Middle frontal gyrus (tissue), 1 donor: ENCODE measurements around the gene SBNO2.

Experiments used
- DNase-seq: peaks from one replicate; pipeline ENCODE4 v3.0.0-alpha.2; 2015; ENCODE audit warnings: low spot score; ENCODE audit errors: extremely low spot score

SBNO2 gene

DNA sequence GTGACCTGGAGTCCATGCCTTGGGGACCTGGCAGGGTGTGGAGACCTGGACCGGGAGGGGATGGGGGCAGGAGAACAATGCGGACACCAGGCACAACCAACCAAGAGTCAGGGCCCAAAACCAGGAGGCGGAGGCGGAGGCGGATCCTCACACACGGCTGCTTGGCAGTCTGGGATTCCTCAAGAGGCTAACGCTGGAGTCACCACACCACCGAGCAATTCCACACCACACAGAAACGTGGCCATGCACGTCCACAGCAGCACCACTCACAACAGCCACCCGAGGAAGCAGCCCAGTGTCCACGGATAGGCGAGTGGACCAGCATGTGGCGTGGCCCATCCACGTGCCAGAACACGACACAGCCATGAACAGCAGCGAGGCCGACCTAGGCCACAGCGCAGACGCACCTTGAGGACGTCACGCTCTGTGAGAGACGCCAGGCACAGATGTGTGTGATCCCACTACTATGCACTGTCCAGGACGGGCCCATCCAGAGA, 17.7 kb downstream of the SBNO2 start:
- no peak for DNase-seq

DNA sequence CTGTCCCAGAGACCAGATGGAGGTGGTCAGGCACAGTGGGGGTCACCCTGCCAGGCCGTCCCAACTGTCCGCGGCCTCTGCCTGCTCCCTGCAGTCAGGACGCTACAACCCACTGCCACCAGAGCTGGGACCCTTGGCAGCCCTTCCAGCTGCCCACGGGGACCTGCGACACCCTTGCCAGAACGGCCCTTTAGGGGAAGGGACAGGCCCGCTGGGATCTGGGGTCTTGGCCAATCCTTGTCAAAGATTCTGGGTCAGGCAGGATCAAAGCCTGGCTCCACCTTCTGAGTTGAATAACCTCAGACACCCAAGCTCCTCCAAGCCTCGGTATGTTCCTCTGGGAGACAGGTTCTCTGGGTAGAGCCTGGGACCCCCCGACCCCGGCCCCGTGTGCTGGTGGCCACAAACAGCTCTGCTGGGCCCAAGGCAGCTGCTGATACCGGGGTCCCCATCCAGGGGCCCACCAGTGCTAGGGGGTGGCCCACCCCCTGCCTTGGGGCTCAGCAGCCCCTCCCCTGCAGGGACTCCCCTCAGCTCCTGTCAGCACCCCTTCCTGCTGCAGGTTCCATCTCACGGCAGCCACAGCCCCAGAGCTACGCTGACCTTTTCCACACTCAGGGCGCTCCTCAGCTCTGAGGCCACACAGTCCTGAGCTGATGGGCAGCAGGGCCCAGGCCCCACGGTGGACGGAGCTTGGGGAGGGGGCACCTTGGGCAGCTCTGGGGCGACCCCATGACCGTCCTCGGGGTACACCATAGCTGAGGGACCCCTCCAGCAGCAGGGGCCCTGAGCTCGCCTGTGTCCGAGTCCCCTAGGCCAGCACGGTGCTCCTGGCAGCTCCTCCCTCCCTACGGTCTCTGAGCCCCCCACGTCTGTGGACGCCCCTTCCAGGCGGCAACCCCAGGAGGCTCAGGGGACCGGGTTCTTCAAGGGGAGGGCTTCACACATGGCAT, 18.4 kb downstream of the SBNO2 start:
- DNase-seq, result no peak

DNA sequence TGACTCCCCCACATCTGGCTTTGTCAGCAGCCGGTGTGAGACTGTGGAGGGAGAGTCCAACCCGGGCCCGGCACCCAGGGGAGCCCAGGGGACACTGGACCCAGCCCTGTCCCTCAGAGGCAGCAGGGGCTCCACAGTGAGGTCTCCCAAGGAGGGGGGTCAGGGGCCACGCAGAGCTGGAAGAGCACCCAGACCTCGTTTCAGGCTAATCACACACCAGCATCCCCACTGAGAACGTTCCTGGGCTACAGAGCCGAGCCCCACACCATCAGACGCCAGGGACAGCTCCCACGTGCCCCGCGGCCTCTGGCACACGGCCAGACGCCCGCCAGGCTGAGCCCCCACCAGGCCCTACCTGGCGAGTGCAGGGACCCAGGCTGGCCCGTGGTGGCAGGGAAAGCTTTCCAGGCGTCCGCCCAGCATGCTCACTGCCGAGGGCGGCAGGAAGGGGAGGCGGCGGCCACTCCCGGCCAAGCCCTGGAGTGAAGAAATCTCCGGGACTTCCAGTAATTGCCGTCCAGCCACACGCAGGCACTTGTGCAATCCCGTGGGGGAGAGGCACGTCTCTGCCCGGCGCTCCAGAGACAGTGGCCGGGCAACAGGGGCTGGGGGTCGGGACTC, 19.2 kb downstream of the SBNO2 start:
- DNase-seq, result no peak

DNA sequence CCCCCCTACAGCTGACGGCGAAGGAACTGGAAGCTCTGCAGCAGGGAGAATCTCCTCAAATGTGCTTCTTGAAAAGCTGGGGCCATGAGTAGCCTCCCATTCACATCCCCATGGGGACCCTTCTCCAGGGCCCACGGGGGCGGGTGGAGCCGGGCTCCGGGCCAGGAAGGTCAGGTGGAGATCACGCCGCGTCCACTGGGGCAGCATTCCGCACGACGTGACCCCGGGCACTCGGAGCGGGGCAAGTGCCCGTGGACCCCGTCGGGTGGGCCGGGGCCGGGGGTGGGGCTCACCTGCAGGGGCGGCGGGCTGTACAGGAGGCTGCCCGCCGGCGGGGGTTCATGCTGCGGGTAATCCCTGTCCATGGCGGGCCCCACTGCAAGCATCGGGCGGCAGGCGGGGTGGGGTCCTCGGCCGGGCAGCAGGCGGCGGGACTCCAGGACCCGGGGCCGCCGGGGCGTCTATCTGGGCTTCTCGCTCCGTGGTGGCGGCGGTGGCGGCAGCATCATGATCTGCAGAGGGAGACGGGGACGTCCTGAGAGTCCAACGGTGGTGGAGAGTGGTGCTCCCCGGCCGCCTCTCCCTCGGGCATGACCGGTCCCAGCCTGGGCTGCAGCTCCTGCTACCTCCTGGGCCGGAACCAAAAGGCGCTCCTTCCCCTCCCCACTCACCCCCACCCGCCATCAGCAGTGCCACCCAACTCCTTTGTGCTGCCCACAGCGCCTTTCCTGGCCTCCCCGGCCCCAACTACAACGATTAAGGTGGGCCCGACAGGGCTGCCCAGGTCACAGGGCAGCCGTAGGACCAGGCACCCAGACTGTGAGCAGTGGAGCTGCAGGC, 20.0 kb downstream of the SBNO2 start:
- DNase-seq, result no peak

DNA sequence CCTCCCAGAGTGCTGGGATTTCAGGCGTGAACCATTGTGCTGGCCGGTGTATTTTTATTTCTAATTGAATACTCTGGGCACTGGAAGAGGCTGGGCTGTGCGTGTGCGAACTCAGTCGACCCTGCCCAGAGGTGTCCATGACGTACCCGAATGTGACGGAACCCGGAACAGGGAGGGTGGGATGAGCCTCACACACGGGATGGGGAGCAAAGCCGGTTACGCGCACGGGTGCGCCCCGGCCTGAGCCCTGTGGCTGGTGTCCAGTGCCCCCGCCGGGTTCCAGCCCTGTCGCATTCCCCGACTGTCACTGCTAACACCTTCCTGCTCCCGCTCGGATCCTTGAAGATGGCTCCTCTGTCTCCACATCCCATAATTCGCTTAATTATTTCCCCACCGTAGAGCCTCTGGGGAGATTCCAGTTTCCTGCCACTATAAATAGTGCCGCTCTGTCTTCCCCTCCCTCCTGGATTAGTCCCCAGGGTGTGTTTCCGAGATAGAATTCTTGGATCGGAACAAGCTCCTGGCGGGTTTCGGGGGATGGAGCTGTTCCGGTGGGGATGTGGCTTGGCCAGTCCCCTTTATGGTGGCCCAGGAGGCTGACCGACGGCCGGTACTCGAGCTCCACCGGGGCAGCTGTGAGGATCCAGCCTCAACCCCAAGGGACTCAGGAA, 22.0 kb downstream of the SBNO2 start:
- DNase-seq, result no peak

DNA sequence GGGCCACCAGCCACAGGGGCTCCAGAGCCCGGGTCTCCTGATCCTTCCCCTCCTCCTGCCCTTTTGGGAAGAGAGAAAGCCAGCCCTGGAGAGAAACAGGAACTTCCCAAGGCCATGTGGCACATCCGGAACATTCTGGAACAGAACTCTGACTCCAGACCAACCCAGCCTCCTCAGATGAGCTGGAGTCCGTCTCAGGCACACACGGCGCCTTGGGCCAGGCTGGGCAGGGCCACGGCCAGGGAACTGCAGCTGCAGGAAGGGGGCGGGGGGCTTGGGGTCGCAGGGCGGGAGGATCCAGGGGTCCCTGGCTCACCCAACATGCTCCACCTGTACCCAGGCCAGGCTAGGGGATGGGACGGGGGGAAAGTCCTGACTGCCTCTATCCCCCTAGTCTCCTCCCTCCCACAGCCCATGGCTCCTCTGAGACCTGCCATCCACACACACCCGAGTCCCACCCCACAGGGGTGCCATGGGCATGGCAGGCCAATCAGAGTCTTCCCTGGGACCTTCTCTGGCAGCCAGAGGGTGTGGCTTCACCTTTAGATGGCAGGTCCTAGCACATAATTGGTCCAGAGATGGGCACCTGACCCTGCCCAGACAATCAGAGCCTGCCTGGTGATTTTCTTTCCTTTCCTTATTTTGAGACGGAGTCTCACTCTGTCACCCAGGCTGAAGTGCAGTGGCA, 22.9 kb downstream of the SBNO2 start:
- no peak for DNase-seq

DNA sequence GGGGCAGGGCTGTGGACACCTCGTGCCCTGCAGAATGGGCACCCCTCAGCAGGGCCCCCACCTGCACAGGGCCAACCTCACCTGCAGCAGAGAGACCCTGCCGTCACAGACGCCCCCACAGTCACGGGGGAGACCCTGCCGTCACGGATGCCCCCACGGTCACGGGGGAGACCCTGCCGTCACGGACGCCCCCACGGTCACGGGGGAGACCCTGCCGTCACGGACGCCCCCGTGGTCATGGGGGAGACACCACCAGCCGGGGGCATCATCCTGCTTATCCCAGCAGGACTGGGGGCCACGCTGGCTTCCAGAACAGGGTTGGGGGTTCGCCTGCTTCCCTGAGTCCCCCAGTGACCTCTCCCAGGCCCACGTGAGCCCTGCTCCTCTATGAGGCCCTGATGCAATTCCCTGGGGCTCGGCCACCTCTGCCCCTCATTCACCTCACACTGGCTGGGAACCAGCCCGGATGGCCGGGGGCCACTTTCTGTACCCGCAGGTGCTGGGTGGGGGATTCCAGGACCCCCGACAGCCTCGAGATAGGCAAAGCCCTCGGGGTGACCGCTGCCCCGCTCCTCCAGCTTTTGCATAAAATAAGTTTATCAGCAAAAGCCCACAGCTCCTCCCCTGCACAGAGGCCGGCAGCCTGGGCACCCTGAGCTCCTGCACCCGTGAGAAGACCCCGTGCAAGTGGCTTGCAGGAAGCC, 23.6 kb downstream of the SBNO2 start:
- DNase-seq, result no peak

DNA sequence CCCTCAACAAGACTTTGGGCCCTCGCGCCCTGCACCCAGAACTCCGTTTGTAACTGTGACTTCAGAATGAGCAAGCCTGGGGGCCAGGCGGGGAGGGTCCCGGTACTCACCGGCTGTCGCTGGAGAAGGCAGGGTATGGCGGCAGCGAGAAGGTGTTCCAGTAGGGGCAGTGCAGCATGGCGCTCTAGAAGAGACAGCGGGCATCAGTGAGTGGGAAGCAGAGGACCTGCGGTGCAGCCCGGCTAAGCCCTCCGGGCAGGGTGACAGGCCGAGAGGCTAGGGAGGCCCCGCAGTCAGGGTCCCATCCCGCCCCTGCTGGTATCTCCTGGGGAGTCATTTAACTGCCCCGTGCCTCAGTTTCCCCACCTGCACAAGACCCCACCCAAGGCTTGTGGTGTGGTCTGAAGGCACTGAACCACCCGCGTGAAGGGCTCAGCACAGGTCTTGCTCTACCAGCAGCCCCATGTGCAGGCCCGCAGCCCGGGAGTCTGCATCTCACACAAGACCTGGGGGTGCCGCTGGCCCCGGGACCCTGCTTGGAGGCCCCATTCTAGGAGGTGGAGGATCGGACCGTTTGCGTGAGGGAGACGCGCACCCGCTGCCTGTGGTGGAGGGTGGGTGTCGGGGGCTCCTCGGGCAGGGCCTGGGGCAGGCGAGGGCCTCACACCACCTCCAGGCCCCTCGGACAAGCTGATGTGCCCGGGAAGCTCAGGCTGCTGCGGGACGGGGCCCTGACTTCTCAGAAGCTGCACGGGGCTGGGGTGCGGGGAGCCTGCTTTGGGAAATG, 24.6 kb downstream of the SBNO2 start:
- DNase-seq, result no peak

DNA sequence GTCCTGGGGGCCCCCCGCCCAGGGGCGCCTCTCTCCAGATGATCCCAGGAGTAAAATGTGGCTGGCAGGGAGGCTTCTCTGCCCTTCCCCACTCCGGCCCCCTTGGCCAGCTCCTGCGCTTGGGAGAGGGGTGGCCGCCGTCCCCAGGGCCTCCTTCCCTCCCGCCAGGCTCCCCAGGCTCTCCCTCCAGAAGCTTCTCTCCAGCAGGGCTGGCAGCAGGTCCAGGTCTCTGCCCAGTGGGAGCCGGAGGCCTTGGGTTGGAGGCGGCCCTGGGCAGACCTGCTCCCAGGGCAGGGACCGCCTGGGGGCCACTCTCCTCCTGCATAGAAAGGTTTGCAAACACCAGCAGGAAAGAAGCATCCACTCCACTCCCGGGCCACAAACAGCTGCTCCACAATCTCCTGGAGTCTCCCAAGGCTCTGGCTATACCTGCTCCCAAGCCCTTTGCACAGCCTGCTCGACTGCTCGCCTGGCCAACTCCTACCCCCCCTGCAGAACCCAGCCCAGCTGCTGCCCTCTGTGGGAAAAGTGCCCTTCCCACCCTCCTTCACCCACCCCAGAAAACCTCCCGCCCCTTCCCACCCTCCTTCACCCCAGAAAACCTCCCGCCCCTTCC, 26.0 kb downstream of the SBNO2 start:
- DNase-seq, result no peak

DNA sequence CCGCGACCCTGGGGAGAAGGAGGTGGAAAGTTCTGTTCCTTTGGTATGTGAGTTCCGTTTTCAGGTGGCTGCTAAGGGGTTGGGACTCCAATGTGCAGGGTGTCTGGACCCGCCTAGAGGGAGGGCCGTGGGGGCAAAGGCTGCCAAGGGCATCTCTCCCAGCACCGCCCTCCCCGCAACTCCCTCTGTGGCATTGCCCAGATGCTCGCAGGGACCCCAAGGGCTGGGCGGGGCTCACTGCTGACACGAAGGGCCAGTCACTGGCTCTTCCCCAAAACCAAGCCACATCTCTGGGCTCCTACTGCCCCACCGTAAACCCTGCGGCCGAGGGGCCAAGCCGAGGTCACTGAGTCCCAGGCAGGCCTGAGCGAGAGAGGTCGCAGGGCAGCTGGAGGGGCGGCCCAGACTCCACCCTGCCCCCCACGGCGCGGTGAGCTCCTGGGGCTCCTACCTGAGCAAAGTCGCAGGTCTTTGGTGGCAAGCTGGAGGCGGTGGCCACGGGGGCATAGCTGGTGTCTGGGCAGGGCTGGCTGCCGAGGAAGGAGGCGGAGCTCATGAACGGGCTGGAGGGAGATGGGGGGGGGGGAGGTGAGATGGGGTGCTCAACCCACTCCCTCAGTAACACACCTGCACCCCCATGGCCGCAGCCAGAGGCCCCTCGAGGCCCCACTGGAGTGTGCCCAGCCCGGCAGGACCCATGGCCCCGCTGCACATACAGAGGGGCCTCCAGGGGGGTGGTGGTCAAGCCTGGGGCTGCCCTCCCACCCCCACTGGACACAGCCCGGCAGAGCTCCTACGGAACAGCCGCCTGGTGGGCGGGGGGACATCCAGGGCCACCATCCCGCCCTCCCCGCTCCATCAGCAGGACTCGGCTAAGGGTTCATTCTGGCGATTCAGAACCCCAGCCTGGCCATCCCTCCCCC, 26.9 kb downstream of the SBNO2 start:
- DNase-seq, result no peak

DNA sequence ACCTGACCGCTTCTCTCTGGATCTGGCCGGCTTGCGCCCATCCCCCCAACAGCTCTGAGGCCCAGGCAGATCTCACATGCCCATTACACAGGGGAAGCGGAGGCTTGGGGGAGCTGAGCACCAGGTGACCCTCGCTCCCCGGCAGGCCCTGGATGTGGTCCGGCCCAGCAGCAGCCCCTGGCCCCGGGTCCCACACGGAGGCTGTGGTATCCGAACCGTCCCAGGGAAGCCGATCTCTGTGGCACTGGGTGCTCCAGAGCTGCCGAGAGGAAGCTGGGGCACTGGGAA, 27.7 kb downstream of the SBNO2 start:
- no peak for DNase-seq

DNA sequence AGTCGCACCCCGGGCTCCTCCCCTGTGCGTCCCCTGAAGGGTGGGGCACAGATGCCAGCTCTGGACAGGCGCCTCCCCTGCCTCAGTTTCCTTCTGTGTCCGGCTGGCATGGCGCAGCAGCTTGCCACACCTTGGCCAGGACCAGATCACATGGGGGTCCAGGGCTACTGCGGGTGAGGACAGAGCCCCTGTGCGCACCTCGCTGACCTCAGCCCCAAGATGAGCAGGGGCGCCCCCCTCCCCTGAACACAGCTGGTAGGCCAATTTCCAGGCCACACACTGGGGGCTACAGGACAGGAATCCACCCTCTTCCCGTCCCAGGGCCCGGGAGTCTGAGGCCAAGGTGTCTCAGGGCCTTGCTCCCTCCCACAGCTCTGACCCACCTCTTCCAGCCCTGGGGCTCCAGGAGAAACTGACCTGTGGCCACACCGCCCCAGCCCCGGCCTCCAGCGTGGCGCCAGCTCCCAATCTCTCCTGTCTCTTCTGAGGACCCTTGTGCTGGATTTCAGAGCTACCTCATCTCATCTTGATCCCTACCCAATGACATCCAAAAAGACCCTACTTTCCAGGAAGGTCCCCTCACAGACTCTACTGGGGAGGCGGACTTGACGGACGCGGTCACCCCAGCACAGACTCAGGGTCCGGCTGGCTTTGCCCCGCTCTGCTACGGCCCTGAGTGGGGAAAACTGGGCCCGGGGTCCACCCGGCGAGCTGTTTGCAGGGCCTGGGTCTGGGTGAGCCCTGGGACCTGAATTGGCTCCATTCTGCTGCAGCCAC, 28.2 kb downstream of the SBNO2 start:
- no peak for DNase-seq

DNA sequence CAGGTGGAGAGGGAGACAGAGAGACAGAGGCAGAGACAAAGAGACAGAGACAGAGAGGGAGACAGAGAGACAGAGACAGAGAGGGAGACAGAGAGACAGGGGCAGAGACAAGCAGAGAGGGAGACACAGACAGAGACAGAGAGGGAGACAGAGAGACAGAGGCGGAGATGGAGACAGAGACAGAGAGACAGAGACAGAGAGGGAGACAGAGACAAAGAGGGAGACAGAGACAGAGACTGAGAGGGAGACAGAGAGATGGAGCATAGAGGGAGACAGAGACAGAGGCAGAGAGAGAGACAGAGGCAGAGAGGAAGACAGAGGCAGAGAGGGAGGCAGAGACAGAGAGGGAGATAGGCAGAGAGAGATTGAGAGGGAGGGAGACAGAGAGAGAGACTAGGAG, 29.3 kb downstream of the SBNO2 start:
- DNase-seq, result no peak

DNA sequence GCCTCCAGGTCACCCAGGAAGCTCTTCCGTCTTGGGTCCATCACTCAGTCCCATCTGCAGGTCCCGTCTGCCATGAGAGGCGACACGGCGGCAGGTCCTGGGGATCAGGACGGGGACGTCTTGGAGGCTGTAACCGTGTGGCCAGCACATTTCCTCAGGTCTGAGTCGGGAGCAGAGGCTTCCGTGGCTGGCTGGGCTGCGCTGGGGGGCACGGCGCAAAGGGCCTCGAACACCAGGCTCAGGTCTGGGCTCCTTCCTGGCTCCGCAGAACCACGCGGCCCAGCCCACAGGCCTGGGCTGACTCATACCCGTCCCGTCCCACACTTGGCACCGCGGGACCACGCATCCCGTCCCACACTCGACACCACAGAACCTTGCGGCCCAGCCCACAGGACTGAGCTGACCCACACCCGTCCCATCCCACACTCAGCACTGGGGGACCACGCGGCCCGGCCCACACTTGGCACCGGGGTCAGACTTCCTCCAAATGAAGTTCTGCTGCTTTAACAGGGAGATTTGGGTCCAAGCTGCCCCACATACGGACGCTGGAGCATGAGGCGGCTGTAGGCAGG, 30.2 kb downstream of the SBNO2 start:
- no peak for DNase-seq

DNA sequence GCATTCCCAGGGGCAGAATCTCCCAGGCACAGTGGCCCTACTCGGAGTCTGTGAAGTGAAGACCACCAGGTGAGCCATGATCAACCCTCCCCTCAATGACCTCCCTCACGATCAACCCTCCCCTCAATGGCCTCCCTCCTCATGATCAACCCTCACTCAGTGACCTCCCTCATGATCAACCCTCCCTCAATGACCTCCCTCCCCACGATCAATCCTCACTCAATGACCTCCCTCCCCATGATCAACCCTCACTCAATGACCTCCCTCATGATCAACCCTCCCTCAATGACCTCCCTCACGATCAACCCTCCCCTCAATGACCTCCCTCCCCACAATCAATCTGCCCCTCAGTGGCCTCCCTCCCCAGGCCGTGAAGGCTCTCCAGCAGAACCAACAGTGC, 32.1 kb downstream of the SBNO2 start:
- DNase-seq, result no peak

DNA sequence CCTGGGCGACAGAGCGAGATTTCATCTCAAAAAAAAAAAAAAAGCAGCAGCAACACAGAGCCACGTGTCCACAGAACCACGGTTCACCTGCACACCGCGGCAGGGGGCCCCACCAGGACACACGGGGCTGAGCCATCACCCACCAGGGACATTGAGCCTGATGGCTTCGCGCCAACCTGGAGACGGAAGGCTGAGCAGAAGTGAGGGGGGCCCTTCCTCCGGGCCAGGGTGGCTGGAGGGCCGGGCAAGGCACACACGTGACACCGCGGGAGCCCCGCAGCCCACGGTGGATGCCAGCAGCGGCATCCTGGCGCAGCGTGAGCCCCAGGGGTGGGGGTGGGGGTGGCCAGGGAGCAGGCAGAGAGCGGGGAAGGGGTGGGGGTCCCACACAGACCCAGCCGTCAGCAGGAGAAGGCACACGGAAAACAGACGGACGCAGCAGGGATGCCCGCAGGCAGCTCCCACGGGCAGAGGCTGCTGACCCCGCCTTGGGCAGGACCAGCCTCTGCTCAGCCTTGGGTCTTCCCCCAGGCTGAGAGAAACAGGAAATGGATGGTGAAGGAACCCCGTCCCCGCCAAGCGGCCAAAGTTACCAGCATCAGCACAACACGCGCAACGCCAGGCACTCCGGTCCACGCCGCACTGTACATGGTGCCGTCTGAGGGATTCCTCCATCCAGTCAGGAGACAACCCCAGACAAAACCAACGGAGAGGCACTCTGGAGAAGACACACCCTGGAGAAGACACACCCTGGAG, 33.6 kb downstream of the SBNO2 start:
- no peak for DNase-seq
